ENCODE results near the gene PDIA4. TPM values are rescaled to one million over a fixed set of nuclear protein-coding genes. Genes with fewer than 3 reads are reported as not detected.

Gene PDIA4
- total RNA-seq, 1 experiment from 2014 or later, result 191 TPM

GRCh38 chr7:148959726-148960125 is 68.6 kb downstream of the PDIA4 start:
- Mint-ChIP-seq H3K4me3 (ENCODE audit: unreplicated experiment) (no peak overlapping the region), H3K27me3 (ENCODE audit: insufficient read depth, unreplicated experiment) (no peaks in the 10 kb centered on the region), H3K27ac (ENCODE audit: low read depth, unreplicated experiment) (no peak overlapping the region), H3K9me3 (ENCODE audit: unreplicated experiment) (no peaks in the 10 kb centered on the region), H3K4me1 (ENCODE audit: insufficient read depth, unreplicated experiment) (peaks cover 4% of the 10 kb centered on the region), H3K36me3 (ENCODE audit: insufficient read depth, unreplicated experiment) (peaks cover 7% of the 10 kb centered on the region)
- BruUV-seq (replicated peaks), result no TSS peak
- ChIA-PET CTCF (interaction anchor here (0.6 to 2.3 kb wide), 6 partner anchors 18 to 559 kb away, joined by 3 to 7 read pairs (median 4); no protein-coding TSS in a partner anchor), POLR2A (no interaction called here)
- TF ChIP-seq CTCF (IDR thresholded peaks at IDR 0.05; ENCODE audit: unreplicated experiment), result no peak
- intact Hi-C loops (cut with micrococcal nuclease), result loop anchor here (5.0 kb wide), 1 partner anchor 187 kb away; no protein-coding TSS in a partner anchor
- no peak for DNase-seq (ENCODE audit: unreplicated experiment)

DNA sequence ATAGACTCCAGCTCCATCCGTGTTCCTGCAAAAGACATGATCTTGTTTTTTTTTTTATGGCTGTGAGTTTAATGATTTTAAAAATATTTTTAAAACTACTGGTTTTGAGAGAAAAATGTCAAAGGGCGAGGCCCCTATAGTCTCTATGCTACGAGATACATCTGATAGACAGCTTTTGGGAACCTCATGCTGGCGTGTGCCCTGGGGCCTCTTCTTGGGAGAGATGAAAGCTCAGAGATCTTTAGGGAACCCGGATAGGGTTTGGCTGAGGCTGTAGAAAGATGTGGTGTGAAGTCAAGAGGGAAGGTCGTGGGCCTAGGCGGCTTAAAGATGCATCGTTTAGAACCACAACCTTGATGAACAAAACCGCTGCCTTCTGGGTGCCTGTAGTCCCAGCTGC is 70.2 kb downstream of the PDIA4 start:
- peaks cover 4% of the 10 kb centered on the region for H3K4me1 Mint-ChIP-seq (ENCODE audit: insufficient read depth, unreplicated experiment)
- no peaks in the 10 kb centered on the region for H3K9me3 Mint-ChIP-seq (ENCODE audit: unreplicated experiment)
- CTCF ChIA-PET, result interaction anchor here (0.6 to 1.2 kb wide), 6 partner anchors 8 to 715 kb away, joined by 3 to 6 read pairs (median 4); no protein-coding TSS in a partner anchor
- TF ChIP-seq CTCF (IDR thresholded peaks at IDR 0.05; ENCODE audit: unreplicated experiment), result no peak
- no peak overlapping the region for H3K4me3 Mint-ChIP-seq (ENCODE audit: unreplicated experiment)
- H3K36me3 Mint-ChIP-seq (ENCODE audit: insufficient read depth, unreplicated experiment), result peaks cover 2% of the 10 kb centered on the region
- intact Hi-C loops (cut with micrococcal nuclease), result no loop called here
- no peak overlapping the region for H3K27ac Mint-ChIP-seq (ENCODE audit: low read depth, unreplicated experiment)
- no peaks in the 10 kb centered on the region for H3K27me3 Mint-ChIP-seq (ENCODE audit: insufficient read depth, unreplicated experiment)
- POLR2A ChIA-PET, result interaction anchor here (1.0 kb wide), 1 partner anchor 17 kb away, joined by 5 read pairs; no protein-coding TSS in a partner anchor
- BruUV-seq (replicated peaks), result no TSS peak
- DNase-seq (ENCODE audit: unreplicated experiment), result no peak

DNA sequence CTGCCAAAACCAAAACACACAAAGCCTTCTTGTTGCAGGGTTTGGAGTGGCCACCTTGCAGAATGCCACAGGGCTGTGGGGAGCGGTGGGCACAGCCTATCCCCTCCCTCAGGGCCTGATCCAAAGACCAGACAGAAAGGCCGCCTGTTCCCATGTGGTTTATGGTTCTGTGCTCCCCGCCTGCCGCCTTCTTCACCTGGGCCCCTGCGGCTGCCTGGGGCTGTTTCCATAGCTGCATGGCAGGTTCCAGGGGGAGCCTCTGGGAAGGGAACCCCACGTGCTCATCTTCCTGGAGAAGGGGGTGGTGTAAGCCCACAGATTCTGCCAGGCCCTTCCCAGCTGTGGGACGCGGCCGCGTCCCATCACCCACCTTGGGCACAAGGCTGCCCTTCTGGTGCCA is 73.5 kb downstream of the PDIA4 start:
- DNase-seq (ENCODE audit: unreplicated experiment), result no peak
- Mint-ChIP-seq H3K36me3 (ENCODE audit: insufficient read depth, unreplicated experiment) (no peaks in the 10 kb centered on the region), H3K27ac (ENCODE audit: low read depth, unreplicated experiment) (no peak overlapping the region), H3K9me3 (ENCODE audit: unreplicated experiment) (no peaks in the 10 kb centered on the region), H3K27me3 (ENCODE audit: insufficient read depth, unreplicated experiment) (no peaks in the 10 kb centered on the region), H3K4me1 (ENCODE audit: insufficient read depth, unreplicated experiment) (no peaks in the 10 kb centered on the region), H3K4me3 (ENCODE audit: unreplicated experiment) (no peak overlapping the region)
- intact Hi-C loops (cut with micrococcal nuclease), result no loop called here
- ChIA-PET CTCF (interaction anchor here (0.8 to 0.9 kb wide), 3 partner anchors 111 to 689 kb away, joined by 3 read pairs; no protein-coding TSS in a partner anchor), POLR2A (no interaction called here)
- no peak for TF ChIP-seq CTCF (IDR thresholded peaks at IDR 0.05; ENCODE audit: unreplicated experiment)
- no TSS peak for BruUV-seq (replicated peaks)

DNA sequence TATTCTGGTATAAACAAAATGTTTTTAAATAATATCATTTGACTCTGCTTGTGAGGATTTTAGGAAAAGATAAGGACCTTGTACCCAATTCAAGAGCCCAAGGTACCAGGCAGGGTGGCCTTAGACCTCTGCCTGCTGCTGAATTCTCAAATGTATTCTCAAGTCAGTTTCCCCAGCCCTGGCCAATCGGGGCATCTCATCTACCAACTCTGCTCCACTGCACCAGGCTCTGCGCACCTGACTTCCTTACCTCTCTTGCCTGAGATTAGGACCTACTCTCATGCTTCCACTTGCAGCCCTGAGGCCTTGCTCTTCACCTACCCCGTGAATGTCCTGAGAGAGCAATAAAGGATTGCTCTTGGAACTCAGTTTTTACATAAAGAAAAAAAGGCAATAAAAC is 74.6 kb downstream of the PDIA4 start:
- intact Hi-C loops (cut with micrococcal nuclease), result no loop called here
- Mint-ChIP-seq H3K4me1 (ENCODE audit: insufficient read depth, unreplicated experiment) (no peaks in the 10 kb centered on the region), H3K27ac (ENCODE audit: low read depth, unreplicated experiment) (no peak overlapping the region), H3K4me3 (ENCODE audit: unreplicated experiment) (no peak overlapping the region), H3K27me3 (ENCODE audit: insufficient read depth, unreplicated experiment) (no peaks in the 10 kb centered on the region), H3K36me3 (ENCODE audit: insufficient read depth, unreplicated experiment) (no peaks in the 10 kb centered on the region), H3K9me3 (ENCODE audit: unreplicated experiment) (no peaks in the 10 kb centered on the region)
- ChIA-PET POLR2A (interaction anchor here (0.6 to 1.2 kb wide), 2 partner anchors 95 to 112 kb away, joined by 3 read pairs; no protein-coding TSS in a partner anchor), CTCF (interaction anchor here (0.5 kb wide), 1 partner anchor 12 kb away, joined by 3 read pairs; no protein-coding TSS in a partner anchor)
- TF ChIP-seq CTCF (IDR thresholded peaks at IDR 0.05; ENCODE audit: unreplicated experiment), result no peak
- BruUV-seq (replicated peaks), result no TSS peak
- DNase-seq (ENCODE audit: unreplicated experiment), result no peak

Other genes with a start within 250 kb of the PDIA4 start
- 30.6 and 48.1 TPM in 2 replicates for gene EZH2, start 144.2 kb downstream of the PDIA4 start, total RNA-seq (2022)
- gene ZNF786, start 62.2 kb upstream of the PDIA4 start, total RNA-seq (2022), result 5.6 and 6.7 TPM in 2 replicates
- 2.6 and 3.3 TPM in 2 replicates for gene ZNF425, start 97.8 kb upstream of the PDIA4 start, total RNA-seq (2022)
- gene ZNF398, start 118.9 kb upstream of the PDIA4 start, total RNA-seq (2022), result 13.8 and 15.7 TPM in 2 replicates
- gene ZNF282, start 167.0 kb upstream of the PDIA4 start, total RNA-seq (2022), result 43.9 and 46.4 TPM in 2 replicates
- 10.5 and 14.7 TPM in 2 replicates for gene ZNF212, start 211.1 kb upstream of the PDIA4 start, total RNA-seq (2022)
- 39.5 and 49.0 TPM in 2 replicates for gene ZNF783, start 233.7 kb upstream of the PDIA4 start, total RNA-seq (2022)